MG63 (cell line): ENCODE data around the gene CORO6. TPM values are rescaled to one million over a fixed set of nuclear protein-coding genes. Genes with fewer than 3 reads are reported as not detected.

Source experiments
- DNase-seq: peaks from one replicate; pipeline ENCODE4 v3.0.0-alpha.2; 2020
- H3K27me3 ChIP-seq: fragments of 250-450 bp; sonication (Bioruptor Pico); 2 replicates; pipeline ENCODE4 v1.5.1; 2020; ENCODE audit warnings: mild to moderate bottlenecking, moderate library complexity
- H3K36me3 ChIP-seq: fragments of 250-450 bp; sonication (Bioruptor Pico); 2 replicates; pipeline ENCODE4 v1.5.1; 2020; ENCODE audit warnings: mild to moderate bottlenecking, moderate library complexity
- H3K4me3 ChIP-seq: fragments of 250-450 bp; sonication (Bioruptor Pico); 2 replicates; pipeline ENCODE4 v1.5.1; 2020; ENCODE audit warnings: mild to moderate bottlenecking, moderate library complexity
- H3K9me3 ChIP-seq: fragments of 250-450 bp; sonication (Bioruptor Pico); 2 replicates; pipeline ENCODE4 v1.5.1; 2020; ENCODE audit warnings: mild to moderate bottlenecking, moderate library complexity
- total RNA-seq: library from RNA; depleted of rRNA; stranded (reverse); fragments of >200 nt; shearing (Covaris generic); gene quantifications from 2 replicates; pipeline ENCODE4 v1.2.3, GENCODE V29; 2014; ENCODE audit warnings: low replicate concordance

The CORO6 gene
- total RNA-seq, 1 experiment from 2014 or later = 1.2 TPM

DNA sequence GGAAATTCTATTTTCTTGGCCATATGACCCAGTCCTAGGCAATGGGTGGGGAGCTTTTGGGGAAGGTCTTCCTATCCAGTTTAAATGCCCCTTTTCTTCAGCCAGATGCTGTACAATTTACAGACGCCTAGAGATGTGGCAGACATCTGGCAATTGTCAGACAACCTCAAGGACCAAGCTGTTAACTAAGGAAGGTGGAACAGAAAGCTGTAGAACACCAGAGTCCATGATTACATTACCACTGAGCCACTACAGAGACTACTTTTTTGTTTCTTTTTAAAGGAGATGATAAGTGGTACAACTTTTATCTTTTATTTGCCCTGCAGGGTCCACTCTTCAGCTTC, 21.1 kb upstream of the CORO6 start:
- DNase-seq = no peak
- no peak overlapping the region for H3K4me3 ChIP-seq
- no peaks in the 10 kb centered on the region for H3K9me3 ChIP-seq
- no peaks in the 10 kb centered on the region for H3K27me3 ChIP-seq
- H3K36me3 ChIP-seq = no peaks in the 10 kb centered on the region

- Histone ChIP-seq H3K27me3 (no peaks in the 10 kb centered on the region), H3K4me3 (no peak overlapping the region), H3K36me3 (no peaks in the 10 kb centered on the region), H3K9me3 (no peaks in the 10 kb centered on the region)
- DNase-seq = no peak
These were observed 19.5 kb upstream of the CORO6 start for GRCh38 chr17:29642171-29642611.

GRCh38 chr17:29640981-29641642, 18.4 kb upstream of the CORO6 start:
- no peaks in the 10 kb centered on the region for H3K27me3 ChIP-seq
- H3K36me3 ChIP-seq = peaks cover 6% of the 10 kb centered on the region
- no peak overlapping the region for H3K4me3 ChIP-seq
- no peaks in the 10 kb centered on the region for H3K9me3 ChIP-seq
- no peak for DNase-seq

GRCh38 chr17:29640413-29640812, 17.7 kb upstream of the CORO6 start:
- no peak for DNase-seq
- Histone ChIP-seq H3K4me3 (no peak overlapping the region), H3K27me3 (no peaks in the 10 kb centered on the region), H3K9me3 (no peaks in the 10 kb centered on the region), H3K36me3 (peaks cover 12% of the 10 kb centered on the region)

GRCh38 chr17:29633886-29634285, 11.2 kb upstream of the CORO6 start:
- Histone ChIP-seq H3K4me3 (no peak overlapping the region), H3K36me3 (peaks cover 29% of the 10 kb centered on the region), H3K27me3 (no peaks in the 10 kb centered on the region), H3K9me3 (no peaks in the 10 kb centered on the region)
- no peak for DNase-seq

DNA sequence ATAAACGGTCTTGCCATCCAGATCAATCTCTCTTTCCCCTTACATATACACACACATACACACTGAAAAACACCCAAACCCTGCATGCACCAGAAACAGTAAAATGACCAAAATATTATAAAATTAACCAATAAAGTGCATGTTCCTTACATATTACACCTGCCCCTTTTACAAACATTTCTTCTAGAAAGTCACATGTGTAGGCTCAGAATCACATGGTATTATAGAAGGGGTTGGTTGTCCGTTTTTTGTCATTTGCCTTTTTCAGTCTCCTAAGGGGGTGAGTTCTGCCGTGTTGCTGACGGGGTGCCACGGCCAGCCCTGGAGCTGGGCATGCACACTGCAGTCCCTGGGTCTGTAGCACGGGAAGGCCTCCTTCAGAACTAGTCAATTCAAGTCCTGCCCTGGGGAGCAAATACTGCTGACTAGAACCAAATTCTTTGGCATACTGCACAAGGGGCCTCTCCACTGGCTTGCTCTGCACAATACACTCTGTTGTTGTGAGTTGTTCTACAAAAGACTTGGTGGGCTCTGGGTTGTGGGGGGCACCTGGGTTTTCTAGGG, 8.0 kb upstream of the CORO6 start:
- no peak for DNase-seq
- H3K27me3 ChIP-seq = no peaks in the 10 kb centered on the region
- peaks cover 18% of the 10 kb centered on the region for H3K36me3 ChIP-seq
- H3K4me3 ChIP-seq = no peak overlapping the region
- H3K9me3 ChIP-seq = no peaks in the 10 kb centered on the region

DNA sequence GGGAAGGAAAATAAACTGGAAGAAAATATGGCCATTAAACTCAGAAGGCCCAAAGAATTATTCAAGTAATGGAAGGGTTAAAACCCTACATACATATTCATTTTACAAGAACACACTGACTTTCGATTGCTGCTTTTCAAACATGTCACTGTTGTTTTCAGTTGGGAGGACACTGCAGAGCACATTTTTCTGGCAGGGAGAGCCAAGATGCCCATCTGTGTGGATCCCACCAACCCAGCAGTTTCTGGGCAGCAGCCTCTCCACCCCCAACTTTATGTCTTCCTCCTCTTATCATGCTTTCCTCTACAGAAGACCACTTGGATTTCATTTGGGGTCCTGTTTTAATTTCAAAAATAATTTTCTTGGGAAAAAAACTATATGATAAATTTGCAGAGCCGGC, 7.1 kb upstream of the CORO6 start:
- DNase-seq = no peak
- H3K36me3 ChIP-seq = peaks cover 17% of the 10 kb centered on the region

GRCh38 chr17:29628644-29629043, 5.9 kb upstream of the CORO6 start:
- DNase-seq = no peak
- no peaks in the 10 kb centered on the region for H3K9me3 ChIP-seq
- H3K27me3 ChIP-seq = no peaks in the 10 kb centered on the region
- peaks cover 17% of the 10 kb centered on the region for H3K36me3 ChIP-seq
- H3K4me3 ChIP-seq = no peak overlapping the region

More for the DNA sequence above, 7.1 kb upstream of the CORO6 start:
- no peak overlapping the region for H3K4me3 ChIP-seq
- no peaks in the 10 kb centered on the region for H3K9me3 ChIP-seq
- no peaks in the 10 kb centered on the region for H3K27me3 ChIP-seq

GRCh38 chr17:29627951-29628350, 5.2 kb upstream of the CORO6 start:
- Histone ChIP-seq H3K36me3 (peaks cover 17% of the 10 kb centered on the region), H3K4me3 (no peak overlapping the region), H3K9me3 (no peaks in the 10 kb centered on the region), H3K27me3 (no peaks in the 10 kb centered on the region)
- DNase-seq = no peak

GRCh38 chr17:29625037-29625750, 2.5 kb upstream of the CORO6 start:
- Histone ChIP-seq H3K36me3 (no peaks in the 10 kb centered on the region; the same call in 1 of the 2 replicates), H3K9me3 (no peaks in the 10 kb centered on the region), H3K27me3 (no peaks in the 10 kb centered on the region), H3K4me3 (no peak overlapping the region)
- DNase-seq = peak; percentile 76

DNA sequence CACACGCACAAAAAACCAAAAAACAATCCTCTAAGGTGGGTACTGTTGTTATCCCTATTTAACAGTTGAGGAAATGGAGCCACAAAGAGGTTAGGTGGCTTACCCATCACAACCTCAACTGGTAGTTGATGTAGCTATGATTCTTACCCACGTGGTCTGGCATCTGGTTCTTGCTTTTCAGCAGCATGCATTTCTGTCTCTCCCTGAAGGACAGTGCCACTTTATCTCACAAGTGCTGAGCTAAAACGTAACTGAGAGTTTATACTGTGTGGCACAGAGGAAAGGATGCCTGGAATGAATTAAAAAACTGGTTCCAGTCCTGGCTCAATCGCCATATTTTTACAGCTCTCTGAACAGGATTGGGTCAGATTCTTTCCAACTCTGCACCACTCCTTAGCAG, 1.9 kb upstream of the CORO6 start:
- no peaks in the 10 kb centered on the region; the same call in 1 of the 2 replicates for H3K36me3 ChIP-seq
- DNase-seq = no peak

DNA sequence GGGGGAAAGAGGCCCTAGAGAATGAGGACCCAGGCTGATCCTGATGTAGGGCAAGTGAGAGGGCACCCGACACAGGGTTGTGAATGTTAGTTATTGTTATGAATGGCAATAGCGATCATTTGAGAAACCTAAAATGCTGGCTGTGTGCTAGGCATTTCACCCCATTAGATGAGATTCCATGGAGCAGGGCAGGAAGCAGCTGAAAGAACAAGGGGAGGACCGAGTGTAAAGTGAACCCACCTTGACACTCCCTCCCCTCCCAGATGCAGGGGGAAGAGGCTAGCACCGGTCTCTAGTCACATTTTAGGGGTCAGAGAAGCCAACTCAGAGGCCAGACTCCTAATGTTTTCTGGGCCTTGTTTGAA, 553 bp upstream of the CORO6 start:
- DNase-seq = no peak
- Histone ChIP-seq H3K9me3 (no peaks in the 10 kb centered on the region), H3K4me3 (no peak overlapping the region), H3K27me3 (no peaks in the 10 kb centered on the region), H3K36me3 (no peaks in the 10 kb centered on the region; the same call in 1 of the 2 replicates)

More for the DNA sequence above, 1.9 kb upstream of the CORO6 start:
- H3K9me3 ChIP-seq = no peaks in the 10 kb centered on the region
- H3K4me3 ChIP-seq = no peak overlapping the region
- no peaks in the 10 kb centered on the region for H3K27me3 ChIP-seq

DNA sequence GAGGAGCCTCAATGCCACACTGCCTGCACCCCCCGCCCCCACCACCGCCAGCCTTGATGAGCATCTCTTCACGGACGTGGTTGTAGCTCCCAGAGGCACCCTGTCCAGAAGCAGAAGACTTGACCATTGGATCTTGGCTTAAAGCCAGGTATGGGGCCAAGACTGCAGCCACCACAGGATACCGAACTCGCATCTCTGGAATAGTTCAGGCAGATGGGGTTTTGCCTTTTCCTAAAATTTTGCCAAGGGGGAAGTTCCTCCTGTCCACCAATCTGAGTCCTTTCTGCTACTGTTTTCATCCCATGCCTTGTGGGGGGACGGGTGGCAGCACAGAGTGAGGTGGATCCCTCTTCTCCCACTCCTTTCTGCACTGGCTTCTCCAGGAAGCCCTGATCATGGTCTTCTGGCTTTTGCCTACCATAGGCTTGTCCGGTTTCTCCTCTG, 939 bp downstream of the CORO6 start:
- no peaks in the 10 kb centered on the region for H3K9me3 ChIP-seq
- DNase-seq = no peak
- no peak overlapping the region for H3K4me3 ChIP-seq

GRCh38 chr17:29620779-29621500, 1.8 kb downstream of the CORO6 start:
- DNase-seq = no peak

More for the DNA sequence above, 939 bp downstream of the CORO6 start:
- H3K36me3 ChIP-seq = no peaks in the 10 kb centered on the region
- no peaks in the 10 kb centered on the region for H3K27me3 ChIP-seq

DNA sequence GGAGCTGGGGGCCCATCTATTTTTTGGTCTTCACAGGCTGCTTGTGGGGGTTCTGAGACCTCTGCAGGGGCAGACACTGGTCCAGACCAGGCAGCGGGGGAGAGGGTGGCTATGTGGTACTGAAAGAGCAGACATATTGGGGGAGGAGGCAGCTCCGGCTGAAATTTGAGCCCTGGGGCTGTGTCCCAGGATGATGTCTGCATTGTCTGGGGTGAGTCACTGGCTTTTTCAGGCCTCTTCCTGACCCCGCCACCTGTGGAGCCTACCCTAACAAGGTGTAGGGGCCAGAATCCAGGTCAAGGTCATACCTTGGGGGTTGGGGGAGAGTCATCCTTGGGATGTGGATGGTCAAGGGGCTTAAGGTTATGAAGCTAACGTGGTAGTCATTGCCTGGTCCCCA, 2.4 kb downstream of the CORO6 start:
- DNase-seq = peak; percentile 53
- Histone ChIP-seq H3K4me3 (no peak overlapping the region), H3K27me3 (no peaks in the 10 kb centered on the region), H3K9me3 (no peaks in the 10 kb centered on the region), H3K36me3 (no peaks in the 10 kb centered on the region)

More at GRCh38 chr17:29620779-29621500, 1.8 kb downstream of the CORO6 start:
- Histone ChIP-seq H3K9me3 (no peaks in the 10 kb centered on the region), H3K36me3 (no peaks in the 10 kb centered on the region), H3K27me3 (no peaks in the 10 kb centered on the region), H3K4me3 (no peak overlapping the region)

DNA sequence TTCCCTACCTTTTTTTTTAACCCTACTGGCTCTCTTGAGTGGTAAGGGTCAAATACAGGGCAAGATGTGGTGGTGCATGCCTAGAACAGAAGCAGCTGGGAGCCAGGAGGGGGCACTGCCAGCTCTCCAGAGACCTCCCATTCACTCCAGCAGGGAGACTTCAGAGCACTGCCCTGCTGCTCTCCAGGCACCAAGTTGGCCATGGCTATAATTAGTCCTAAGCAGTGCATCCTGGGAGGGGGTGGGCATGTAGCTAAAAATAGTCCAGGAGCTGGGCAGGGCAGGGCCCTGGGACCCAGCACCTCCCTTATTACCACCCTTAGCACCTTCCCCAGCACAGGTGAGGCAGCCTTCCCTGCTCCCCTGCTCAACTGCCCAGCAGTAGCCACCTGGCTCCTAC, 3.5 kb downstream of the CORO6 start:
- DNase-seq = peak; percentile 34
- no peaks in the 10 kb centered on the region for H3K27me3 ChIP-seq
- no peak overlapping the region for H3K4me3 ChIP-seq
- no peaks in the 10 kb centered on the region for H3K36me3 ChIP-seq
- H3K9me3 ChIP-seq = no peaks in the 10 kb centered on the region
